ENCODE data around the gene TMEM141.

DNA sequence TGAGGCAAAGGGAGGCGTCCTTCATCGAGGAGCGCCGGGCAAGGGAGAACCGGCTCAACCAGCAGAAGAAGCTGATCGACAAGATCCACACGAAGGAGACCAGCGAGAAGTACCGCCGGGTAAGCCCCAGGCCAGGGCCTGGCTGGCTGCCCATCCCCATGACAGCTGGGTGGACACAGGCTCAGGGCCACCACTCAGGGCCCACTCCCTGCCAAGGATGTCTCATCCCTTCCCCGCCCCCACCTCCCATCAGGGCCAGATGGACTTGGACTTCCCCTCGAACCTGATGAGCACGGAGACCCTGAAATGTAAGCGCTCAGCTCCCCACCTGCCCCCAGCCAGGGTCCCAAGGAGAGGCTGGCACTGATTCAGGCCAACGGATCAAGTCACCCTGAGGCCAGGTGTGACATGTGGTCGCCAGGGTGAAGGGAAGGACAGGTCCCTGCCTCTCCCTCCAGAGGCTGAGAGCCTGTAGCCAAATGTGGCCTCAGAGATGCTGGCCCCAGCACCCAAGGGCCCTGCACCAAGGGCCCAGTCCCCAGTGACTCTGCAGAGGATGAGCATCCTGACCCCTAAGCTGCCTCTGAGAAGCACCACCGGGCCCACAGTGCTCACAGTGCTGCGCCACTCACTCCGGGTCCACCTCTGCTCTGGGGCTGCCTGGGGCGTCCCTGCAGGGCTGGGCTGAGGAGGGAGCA, 13.5 kb downstream of the TMEM141 start:
- TF ChIP-seq SUZ12 (IDR thresholded peaks at IDR 0.05; ENCODE audit: unreplicated experiment) (no peak), HDAC6 (IDR thresholded peaks at IDR 0.05; ENCODE audit: unreplicated experiment) (no peak), CTCF (IDR thresholded peaks at IDR 0.05 in 2 of 3, conservative IDR thresholded peaks at IDR 0.05 in 1 of 3; ENCODE audit: control insufficient read depth in 2 of 3, extremely low read depth in 1 of 3, insufficient read depth in 1 of 3, low read depth in 3 of 3, low read length in 3 of 3) (no peak), POLR2A (IDR thresholded peaks at IDR 0.05; ENCODE audit: low read depth, low read length) (no peak), REST (IDR thresholded peaks at IDR 0.05; ENCODE audit: low read depth, low read length) (no peak)
- TF ChIP-seq, protein P1, sequence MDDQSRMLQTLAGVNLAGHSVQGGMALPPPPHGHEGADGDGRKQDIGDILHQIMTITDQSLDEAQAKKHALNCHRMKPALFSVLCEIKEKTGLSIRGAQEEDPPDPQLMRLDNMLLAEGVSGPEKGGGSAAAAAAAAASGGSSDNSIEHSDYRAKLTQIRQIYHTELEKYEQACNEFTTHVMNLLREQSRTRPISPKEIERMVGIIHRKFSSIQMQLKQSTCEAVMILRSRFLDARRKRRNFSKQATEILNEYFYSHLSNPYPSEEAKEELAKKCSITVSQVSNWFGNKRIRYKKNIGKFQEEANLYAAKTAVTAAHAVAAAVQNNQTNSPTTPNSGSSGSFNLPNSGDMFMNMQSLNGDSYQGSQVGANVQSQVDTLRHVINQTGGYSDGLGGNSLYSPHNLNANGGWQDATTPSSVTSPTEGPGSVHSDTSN (IDR thresholded peaks at IDR 0.05; ENCODE audit: insufficient replicate concordance, low read depth, low read length), result no peak
